ENCODE data around the gene PLEKHM2.

Gene PLEKHM2

GRCh38 chr1:15748690-15749398 is 64.7 kb downstream of the PLEKHM2 start:
- Histone ChIP-seq H3K27me3 (ENCODE audit: insufficient read depth, poor library complexity, severe bottlenecking) (no peaks in the 10 kb centered on the region), H3K27ac (replicated peaks) (no peak overlapping the region), H3K4me3 (replicated peaks; ENCODE audit: insufficient read depth, low read length) (no peak overlapping the region)
- DNase-seq (ENCODE audit: low read depth in 1 of 2, low spot score in 1 of 2): no peak
- TF ChIP-seq POLR2AphosphoS5 (IDR thresholded peaks at IDR 0.05; ENCODE audit: low read depth) (no peak), REST (IDR thresholded peaks at IDR 0.05; ENCODE audit: insufficient replicate concordance, low read depth) (no peak), GABPA (IDR thresholded peaks at IDR 0.05; ENCODE audit: low read depth) (no peak), SPI1 (IDR thresholded peaks at IDR 0.05; ENCODE audit: borderline replicate concordance, low read depth) (no peak), CTCF (IDR thresholded peaks at IDR 0.05; ENCODE audit: insufficient read depth, low read length) (no peak)

- no peak for DNase-seq (ENCODE audit: low read depth in 1 of 2, low spot score in 1 of 2)
- no peaks in the 10 kb centered on the region for H3K27me3 ChIP-seq (ENCODE audit: insufficient read depth, poor library complexity, severe bottlenecking)
- H3K27ac ChIP-seq (replicated peaks): no peak overlapping the region
- TF ChIP-seq POLR2AphosphoS5 (IDR thresholded peaks at IDR 0.05; ENCODE audit: low read depth) (no peak), GABPA (IDR thresholded peaks at IDR 0.05; ENCODE audit: low read depth) (no peak), CTCF (IDR thresholded peaks at IDR 0.05; ENCODE audit: insufficient read depth, low read length) (no peak), SPI1 (IDR thresholded peaks at IDR 0.05; ENCODE audit: borderline replicate concordance, low read depth) (no peak), REST (IDR thresholded peaks at IDR 0.05; ENCODE audit: insufficient replicate concordance, low read depth) (no peak)
- H3K4me3 ChIP-seq (replicated peaks; ENCODE audit: insufficient read depth, low read length): no peak overlapping the region
Measured at GRCh38 chr1:15749399-15750291, 65.5 kb downstream of the PLEKHM2 start.

GRCh38 chr1:15750924-15751323 is 66.8 kb downstream of the PLEKHM2 start:
- no peak for DNase-seq (ENCODE audit: low read depth in 1 of 2, low spot score in 1 of 2)
- no peak overlapping the region for H3K27ac ChIP-seq (replicated peaks)
- H3K4me3 ChIP-seq (replicated peaks; ENCODE audit: insufficient read depth, low read length): no peak overlapping the region
- no peak for TF ChIP-seq CTCF (IDR thresholded peaks at IDR 0.05; ENCODE audit: insufficient read depth, low read length)
- no peak for TF ChIP-seq REST (IDR thresholded peaks at IDR 0.05; ENCODE audit: insufficient replicate concordance, low read depth)
- TF ChIP-seq GABPA (IDR thresholded peaks at IDR 0.05; ENCODE audit: low read depth): no peak
- TF ChIP-seq SPI1 (IDR thresholded peaks at IDR 0.05; ENCODE audit: borderline replicate concordance, low read depth): no peak
- no peak for TF ChIP-seq POLR2AphosphoS5 (IDR thresholded peaks at IDR 0.05; ENCODE audit: low read depth)
- no peaks in the 10 kb centered on the region for H3K27me3 ChIP-seq (ENCODE audit: insufficient read depth, poor library complexity, severe bottlenecking)

Measured in HL-60 (cell line).